HT-29 (cell line): ENCODE measurements around the gene SUPT20H. TPM values are rescaled to one million over a fixed set of nuclear protein-coding genes. Genes with fewer than 3 reads are reported as not detected.

Experiments
- DNase-seq: peaks from one replicate; pipeline ENCODE4 v3.0.0-alpha.2; 2015; ENCODE audit warnings: low spot score
- total RNA-seq: library from RNA; depleted of rRNA; stranded (reverse); fragments of >200 nt; shearing (Covaris generic); gene quantifications from 2 replicates; pipeline ENCODE4 v1.2.3, GENCODE V29; 2014; rRNA removed

Gene SUPT20H
- total RNA-seq, 1 experiment from 2014 or later, result 31.8 TPM

GRCh38 chr13:37001921-37002250 is 57.6 kb downstream of the SUPT20H start:
- peak; percentile 23 for DNase-seq

- peak; percentile 98 for DNase-seq
Measured at GRCh38 chr13:36999054-36999714, 60.3 kb downstream of the SUPT20H start, which contains the start of gene ALG5. Gene ALG5, minus strand, starts transcription at chr13:36999340. Its CDS starts 40 bp downstream, at chr13:36999300.

- DNase-seq, result peak; percentile 54
Measured at GRCh38 chr13:36998624-36999041, 60.9 kb downstream of the SUPT20H start.

- DNase-seq, result no peak
Measured at GRCh38 chr13:36997716-36998427, 61.6 kb downstream of the SUPT20H start.

GRCh38 chr13:36992362-36992761 is 67.1 kb downstream of the SUPT20H start:
- no peak for DNase-seq

GRCh38 chr13:36986462-36987240 is 72.8 kb downstream of the SUPT20H start:
- DNase-seq, result no peak

GRCh38 chr13:36981156-36981743 is 78.2 kb downstream of the SUPT20H start:
- DNase-seq, result peak; percentile 61

GRCh38 chr13:36979361-36980050 is 80.0 kb downstream of the SUPT20H start:
- no peak for DNase-seq

GRCh38 chr13:36975172-36975571 is 84.3 kb downstream of the SUPT20H start:
- DNase-seq, result peak; percentile 18

GRCh38 chr13:36973621-36974295 is 85.7 kb downstream of the SUPT20H start:
- no peak for DNase-seq

GRCh38 chr13:36973009-36973408 is 86.5 kb downstream of the SUPT20H start:
- DNase-seq, result no peak

GRCh38 chr13:36966404-36966803 is 93.1 kb downstream of the SUPT20H start:
- DNase-seq, result no peak

GRCh38 chr13:36965767-36966166 is 93.7 kb downstream of the SUPT20H start:
- DNase-seq, result peak; percentile 32

GRCh38 chr13:36959456-36960116 is 99.9 kb downstream of the SUPT20H start:
- no peak for DNase-seq

Other genes starting within 250 kb of the SUPT20H start
- 1.7 and 2.0 TPM in 2 replicates for gene RFXAP, start 240.5 kb downstream of the SUPT20H start, total RNA-seq
- gene SMAD9, start 139.4 kb downstream of the SUPT20H start, total RNA-seq, result 0.10 TPM in 1 of 2 replicates, not detected in the other
- gene ALG5, start 60.3 kb downstream of the SUPT20H start, total RNA-seq, result 34.9 and 38.3 TPM in 2 replicates
- gene EXOSC8, start 58.9 kb downstream of the SUPT20H start, total RNA-seq, result 55.6 and 60.3 TPM in 2 replicates
- gene CSNK1A1L, start 46.0 kb upstream of the SUPT20H start, total RNA-seq, result not detected in 2 replicates